ENCODE data around the gene RAD51B. TPM values are rescaled to one million over a fixed set of nuclear protein-coding genes. Genes with fewer than 3 reads are reported as not detected.

RAD51B gene
- total RNA-seq, 6 donors from 2014 or later: 10.6 to 63.9 (median 18.4) TPM

- DNase-seq (no peak), ATAC-seq (ENCODE audit: low FRiP score in 2 of 2) (peak in 1 of 2 donors; percentile 59)
- 71% methylated on average over 7 of the region's 7 CpGs for WGBS, 2 donors
- H3K36me3 ChIP-seq: no peaks in the 10 kb centered on the region
- H3K4me3 ChIP-seq: no peak overlapping the region
- no peaks in the 10 kb centered on the region for H3K9me3 ChIP-seq
- peaks cover 9 to 28% (median 17%) of the 10 kb centered on the region in 4 donors for H3K4me1 ChIP-seq
- TF ChIP-seq EP300 (IDR thresholded peaks at IDR 0.05) (no peak), POLR2A (IDR thresholded peaks at IDR 0.05) (no peak), CTCF (IDR thresholded peaks at IDR 0.05) (no peak), POLR2AphosphoS5 (IDR thresholded peaks at IDR 0.05) (no peak)
- H3K27me3 ChIP-seq: no peaks in the 10 kb centered on the region
- H3K27ac ChIP-seq: peak overlapping the region in 3 of 4 donors; percentile 8 to 72 (median 35)
These were observed 770.0 kb downstream of the RAD51B start for GRCh38 chr14:68589447-68590200.

GRCh38 chr14:68590201-68590522, 770.6 kb downstream of the RAD51B start:
- DNase-seq (no peak), ATAC-seq (ENCODE audit: low FRiP score in 2 of 2) (peak in 1 of 2 donors; percentile 13)
- Histone ChIP-seq H3K27me3 (no peaks in the 10 kb centered on the region), H3K27ac (peak overlapping the region in 3 of 4 donors; percentile 8 to 72 (median 35)), H3K36me3 (no peaks in the 10 kb centered on the region), H3K9me3 (no peaks in the 10 kb centered on the region), H3K4me1 (peaks cover 9 to 26% (median 17%) of the 10 kb centered on the region in 4 donors), H3K4me3 (no peak overlapping the region)
- WGBS, 2 donors: 100% methylated on average over 3 of the region's 3 CpGs
- no peak for TF ChIP-seq POLR2A (IDR thresholded peaks at IDR 0.05)
- TF ChIP-seq CTCF (IDR thresholded peaks at IDR 0.05): no peak
- no peak for TF ChIP-seq POLR2AphosphoS5 (IDR thresholded peaks at IDR 0.05)
- TF ChIP-seq EP300 (IDR thresholded peaks at IDR 0.05): no peak

DNA sequence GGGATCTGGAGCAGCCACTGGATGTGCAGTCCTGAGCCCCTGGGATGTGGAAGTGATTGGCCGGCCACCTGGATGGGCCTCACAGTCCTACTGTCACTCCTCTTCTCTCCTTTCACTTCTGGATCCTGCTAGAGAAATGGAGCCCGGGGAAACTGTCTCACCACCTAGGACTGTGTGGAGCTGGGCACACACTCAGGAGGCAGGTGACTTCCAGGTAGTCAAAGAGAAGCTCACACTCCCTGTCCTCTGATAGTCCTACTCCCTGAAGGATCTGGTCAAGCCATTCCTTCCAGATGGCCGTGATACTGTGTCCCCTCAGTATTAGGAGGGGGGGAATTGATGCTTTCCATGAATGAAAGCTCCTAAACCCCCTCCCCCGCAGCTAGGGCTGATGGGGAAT, 772.2 kb downstream of the RAD51B start:
- Histone ChIP-seq H3K4me3 (no peak overlapping the region), H3K27me3 (no peaks in the 10 kb centered on the region), H3K9me3 (no peaks in the 10 kb centered on the region), H3K4me1 (peaks cover 8 to 21% (median 12%) of the 10 kb centered on the region in 4 donors), H3K27ac (no peak overlapping the region), H3K36me3 (no peaks in the 10 kb centered on the region)
- TF ChIP-seq POLR2A (IDR thresholded peaks at IDR 0.05): no peak
- ATAC-seq (ENCODE audit: low FRiP score in 2 of 2) (no peak), DNase-seq (peak in 1 of 2 donors; percentile 14)
- WGBS, 2 donors: 71 to 94% methylated on average over 1 to 4 of the region's 4 CpGs

- Histone ChIP-seq H3K4me1 (peaks cover under 1 to 16% (median 3%) of the 10 kb centered on the region in 4 donors), H3K27ac (no peak overlapping the region), H3K9me3 (no peaks in the 10 kb centered on the region), H3K36me3 (no peaks in the 10 kb centered on the region), H3K4me3 (no peak overlapping the region), H3K27me3 (no peaks in the 10 kb centered on the region)
- 92 to 93% methylated on average over 7 of the region's 7 CpGs for WGBS, 2 donors
- DNase-seq (peak in 1 of 2 donors; percentile 15), ATAC-seq (ENCODE audit: low FRiP score in 2 of 2) (no peak)
- TF ChIP-seq POLR2AphosphoS5 (IDR thresholded peaks at IDR 0.05) (no peak), POLR2A (IDR thresholded peaks at IDR 0.05) (no peak), CTCF (IDR thresholded peaks at IDR 0.05) (no peak), EP300 (IDR thresholded peaks at IDR 0.05) (no peak)
These were observed 773.5 kb downstream of the RAD51B start for GRCh38 chr14:68592948-68593556.

DNA sequence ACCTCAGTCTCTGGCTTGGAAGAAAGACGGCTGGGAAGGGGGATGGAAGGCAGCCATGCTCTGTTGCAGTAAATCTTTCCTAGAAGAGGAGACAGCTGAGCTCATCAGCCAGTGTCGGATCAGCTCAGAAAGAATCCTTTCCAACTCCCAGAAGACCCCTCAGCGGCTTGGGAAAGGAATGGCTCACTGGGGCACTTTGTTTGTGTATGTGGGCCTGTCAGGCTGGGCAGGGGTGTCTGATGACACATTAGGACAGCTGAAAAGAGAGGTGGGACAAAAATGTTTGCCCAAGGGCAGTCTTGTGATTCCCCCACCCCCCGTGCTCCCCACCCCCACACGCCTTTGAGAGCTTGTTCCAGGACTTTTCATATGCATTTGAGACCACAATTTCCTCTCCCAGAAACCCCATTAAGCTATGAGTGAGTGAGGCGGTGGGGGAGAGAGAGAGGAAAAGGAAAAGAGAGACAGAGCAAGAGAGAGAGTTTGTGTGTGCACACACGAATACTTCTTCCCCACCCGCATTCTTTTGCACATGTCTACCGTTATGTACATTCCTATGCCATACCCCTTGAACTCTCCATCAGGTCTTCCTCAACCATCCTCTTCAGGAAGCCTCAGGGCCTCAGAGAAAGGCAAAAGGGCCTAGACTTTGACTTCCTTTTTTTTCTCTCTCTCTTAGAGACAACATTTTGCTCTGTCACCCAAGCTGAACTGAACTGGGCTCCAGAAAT, 774.4 kb downstream of the RAD51B start:
- WGBS, 2 donors: 56 to 70% methylated on average over 9 of the region's 9 CpGs
- Histone ChIP-seq H3K36me3 (no peaks in the 10 kb centered on the region), H3K27me3 (no peaks in the 10 kb centered on the region), H3K9me3 (no peaks in the 10 kb centered on the region), H3K4me3 (no peak overlapping the region), H3K4me1 (peaks cover 6 to 25% (median 9%) of the 10 kb centered on the region in 4 donors), H3K27ac (peak overlapping the region in 2 of 4 donors; percentile 17 to 52)
- peak in 1 of 2 donors; percentile 20 for DNase-seq
- ATAC-seq (ENCODE audit: low FRiP score in 2 of 2): no peak
- no peak for TF ChIP-seq CTCF (IDR thresholded peaks at IDR 0.05)
- TF ChIP-seq EP300 (IDR thresholded peaks at IDR 0.05): no peak
- no peak for TF ChIP-seq POLR2A (IDR thresholded peaks at IDR 0.05)
- no peak for TF ChIP-seq POLR2AphosphoS5 (IDR thresholded peaks at IDR 0.05)

Measured in upper lobe of left lung (tissue), 6 donors.